Ovary (tissue), 9 donors: ENCODE data around the gene LPCAT2. TPM values are rescaled to one million over a fixed set of nuclear protein-coding genes. Genes with fewer than 3 reads are reported as not detected.

ENCODE experiments used
- DNase-seq, 5 donors: peaks; one replicate each; pipeline ENCODE4 v3.0.0-alpha.2; 2019 to 2020
- H3K27ac ChIP-seq, 2 donors: fragments of 200-600 bp; one replicate each; pipeline versions ENCODE4 v1.5.1 to v1.8.0; 2019 to 2022
- H3K27me3 ChIP-seq: fragments of 200-600 bp; one replicate; pipeline ENCODE4 v1.8.0; 2022
- H3K36me3 ChIP-seq: fragments of 200-600 bp; sonication (generic); one replicate; pipeline ENCODE4 v1.5.1; 2019
- H3K4me1 ChIP-seq: one replicate; pipeline ENCODE4 v1.8.1; 2013; ENCODE audit warnings: mild to moderate bottlenecking, moderate library complexity; ENCODE audit not compliant: insufficient read depth
- H3K4me3 ChIP-seq: fragments of 200-600 bp; sonication (generic); one replicate; pipeline ENCODE4 v1.5.1; 2017
- H3K9me3 ChIP-seq, 2 donors: fragments of 200-600 bp in 1 of 2; sonication (generic) in 1 of 2; one replicate each; pipeline versions ENCODE4 v1.5.1 to v1.8.1; 2013 to 2019; ENCODE audit warnings: mild to moderate bottlenecking in 1 of 2, moderate library complexity in 1 of 2
- CTCF ChIP-seq, 3 donors: fragments of 450-650 bp in 2 of 3; fragments of 200-600 bp in 1 of 3; IDR thresholded peaks; one replicate each; pipeline versions ENCODE4 v1.5.1 to v1.8.0; 2016 to 2022; ENCODE audit warnings: antibody characterized with exemption in 3 of 3, mild to moderate bottlenecking in 1 of 3
- EP300 ChIP-seq: sonication (generic); formaldehyde crosslinking; IDR thresholded peaks from one replicate; pipeline ENCODE4 v1.6.1; 2017; ENCODE audit warnings: antibody characterized with exemption
- POLR2A ChIP-seq: fragments of 450-650 bp; IDR thresholded peaks from one replicate; pipeline ENCODE4 v1.6.1; 2017; ENCODE audit warnings: antibody characterized with exemption, mild to moderate bottlenecking, moderate library complexity
- WGBS, 3 donors: extraction: QIAGEN DNeasy Blood & Tissue Kit in 1 of 3; methylation state at CpG; one replicate each; pipeline versions ENCODE4 v1.1.5 to v1.1.7; 2013 to 2017; 5-methylcytosine and 5-hydroxymethylcytosine counted together
- intact Hi-C, 4 donors: fragments of 100-400 bp; cut with DNase I; formaldehyde crosslinking; loops; one replicate each; pipeline versions ENCODE4 v1.11.0 to v1.15.1; 2022 to 2023
- polyA plus RNA-seq, 2 donors: library from polyadenylated mRNA; stranded (reverse); fragments of 200-250 nt in 1 of 2; fragments of 350-450 nt in 1 of 2; fragmentation: Illumina TruSeq in 1 of 2; extraction: RNeasy Lipid Tissue Mini Kit (QIAGEN cat#74804) in 1 of 2; gene quantifications; one replicate each; pipeline ENCODE4 v1.2.3, GENCODE V29; 2013 to 2014
- total RNA-seq, 7 donors: library from RNA; depleted of rRNA in 2 of 7; stranded (reverse); fragments of >200 nt in 2 of 7; fragmentation: NEBNext Ultra II Directional in 3 of 7; extraction: Animal tissue kit (Norgen Biotek cat#: 25700) in 3 of 7; gene quantifications; one replicate each; pipeline versions ENCODE4 v1.1.0 to v1.2.4, GENCODE V29; 2016 to 2023
- donor health status: DM: no; HTN: no; CAD: no; lungs with moderate emphysema.
- donor health status: DM: no; HTN: no; CAD: no.
- donor health status: Bipolar disorder and iron deficiency.
- donor health status: DM: yes; HTN: yes; CAD: no.
- donor health status: DM: no; HTN: no; CAD: no.
- donor health status: DM: yes; HTN: yes; CAD: no.

Gene LPCAT2
- total and polyA plus RNA-seq, 9 donors = 12.2 to 39.7 (median 22.3) TPM

- no peaks in the 10 kb centered on the region for H3K9me3 ChIP-seq
- intact Hi-C loops = no loop called here
- no peaks in the 10 kb centered on the region for H3K36me3 ChIP-seq
- H3K27ac ChIP-seq = no peak overlapping the region
- no peak for TF ChIP-seq CTCF (IDR thresholded peaks at IDR 0.05)
- no peak for TF ChIP-seq POLR2A
- no peak for TF ChIP-seq EP300
- H3K27me3 ChIP-seq = no peaks in the 10 kb centered on the region
- no peak overlapping the region for H3K4me3 ChIP-seq
- H3K4me1 ChIP-seq = no peaks in the 10 kb centered on the region
- no peak for DNase-seq
Observed at GRCh38 chr16:55527885-55528284, 19.0 kb downstream of the LPCAT2 start.

GRCh38 chr16:55529018-55529417 is 20.1 kb downstream of the LPCAT2 start:
- Histone ChIP-seq H3K9me3 (no peaks in the 10 kb centered on the region), H3K4me1 (no peaks in the 10 kb centered on the region), H3K27ac (no peak overlapping the region), H3K27me3 (no peaks in the 10 kb centered on the region), H3K4me3 (no peak overlapping the region), H3K36me3 (no peaks in the 10 kb centered on the region)
- DNase-seq = no peak
- 74 to 77% (median 77%) methylated on average over 2 of the region's 2 CpGs for WGBS, 3 donors
- intact Hi-C loops = no loop called here
- TF ChIP-seq EP300 = no peak
- TF ChIP-seq POLR2A = no peak
- no peak for TF ChIP-seq CTCF (IDR thresholded peaks at IDR 0.05)

- Histone ChIP-seq H3K9me3 (no peaks in the 10 kb centered on the region), H3K27me3 (no peaks in the 10 kb centered on the region), H3K4me1 (no peaks in the 10 kb centered on the region), H3K36me3 (no peaks in the 10 kb centered on the region), H3K27ac (no peak overlapping the region), H3K4me3 (no peak overlapping the region)
- TF ChIP-seq EP300 (no peak), CTCF (IDR thresholded peaks at IDR 0.05) (no peak), POLR2A (no peak)
- intact Hi-C loops = no loop called here
- WGBS, 3 donors = 89 to 100% (median 95%) methylated on average over 1 of the region's 1 CpG
- no peak for DNase-seq
Observed at GRCh38 chr16:55530316-55530856, 21.5 kb downstream of the LPCAT2 start.

GRCh38 chr16:55532227-55532626 is 23.4 kb downstream of the LPCAT2 start:
- no peaks in the 10 kb centered on the region for H3K27me3 ChIP-seq
- 76 to 85% (median 84%) methylated on average over 1 of the region's 1 CpG for WGBS, 3 donors
- H3K9me3 ChIP-seq = no peaks in the 10 kb centered on the region
- TF ChIP-seq CTCF (IDR thresholded peaks at IDR 0.05) = no peak
- TF ChIP-seq POLR2A = no peak
- no peak for TF ChIP-seq EP300
- H3K4me3 ChIP-seq = no peak overlapping the region
- intact Hi-C loops = no loop called here
- H3K4me1 ChIP-seq = no peaks in the 10 kb centered on the region
- no peak for DNase-seq
- H3K27ac ChIP-seq = no peak overlapping the region
- no peaks in the 10 kb centered on the region for H3K36me3 ChIP-seq

DNA sequence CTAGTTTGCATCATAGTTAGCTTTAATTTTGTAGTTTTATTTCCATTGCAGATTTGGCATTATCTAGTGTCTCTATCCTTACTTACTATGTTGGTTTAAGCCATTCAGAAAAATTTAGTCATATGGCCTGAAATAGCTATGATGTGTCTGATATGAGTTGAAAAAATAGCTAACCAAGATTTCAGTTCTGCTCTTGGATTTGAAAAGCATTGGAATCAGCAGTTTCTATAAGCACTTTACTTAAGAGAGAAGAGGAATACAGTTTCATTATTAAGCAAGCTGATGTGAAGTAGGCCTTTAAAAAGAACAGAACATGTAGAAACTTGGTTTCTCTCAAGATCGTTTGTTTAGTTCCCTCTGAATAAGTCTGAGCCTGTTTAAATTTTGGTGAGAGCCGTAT is 25.9 kb downstream of the LPCAT2 start:
- DNase-seq = no peak
- no peak overlapping the region for H3K4me3 ChIP-seq
- no peaks in the 10 kb centered on the region for H3K27me3 ChIP-seq
- 87 to 91% (median 91%) methylated on average over 2 of the region's 2 CpGs for WGBS, 3 donors
- no peaks in the 10 kb centered on the region for H3K4me1 ChIP-seq
- H3K27ac ChIP-seq = no peak overlapping the region
- intact Hi-C loops = no loop called here
- no peaks in the 10 kb centered on the region for H3K9me3 ChIP-seq
- H3K36me3 ChIP-seq = no peaks in the 10 kb centered on the region
- TF ChIP-seq EP300 (no peak), CTCF (IDR thresholded peaks at IDR 0.05) (no peak), POLR2A (no peak)
